Stimulated activated naive CD8-positive, alpha-beta T cell treated with anti-CD3 and anti-CD28 coated beads, Interleukin-15, Interleukin-2, amounts not matched to agents 100 ng/mL and 50 ng/mL, for 24 hours (primary cell): ENCODE data around the gene SKI.
A peak's percentile ranks its signal among the peaks of the same experiment; 100 is the strongest.

Experiments
- H3K27ac Mint-ChIP-seq: one replicate; pipeline ENCODE4 v1.8.0; 2021; ENCODE audit warnings: mild to moderate bottlenecking, mixed read lengths
- H3K27me3 Mint-ChIP-seq: one replicate; pipeline ENCODE4 v1.8.0; 2021; ENCODE audit warnings: mixed read lengths
- H3K36me3 Mint-ChIP-seq: one replicate; pipeline ENCODE4 v1.8.0; 2021; ENCODE audit warnings: low read depth, mixed read lengths
- H3K4me1 Mint-ChIP-seq: one replicate; pipeline ENCODE4 v1.8.0; 2021; ENCODE audit warnings: low read depth, mixed read lengths
- H3K4me3 Mint-ChIP-seq: one replicate; pipeline ENCODE4 v1.8.0; 2021; ENCODE audit warnings: mild to moderate bottlenecking, mixed read lengths
- H3K9me3 Mint-ChIP-seq: one replicate; pipeline ENCODE4 v1.8.0; 2021; ENCODE audit warnings: mixed read lengths

Gene SKI

DNA sequence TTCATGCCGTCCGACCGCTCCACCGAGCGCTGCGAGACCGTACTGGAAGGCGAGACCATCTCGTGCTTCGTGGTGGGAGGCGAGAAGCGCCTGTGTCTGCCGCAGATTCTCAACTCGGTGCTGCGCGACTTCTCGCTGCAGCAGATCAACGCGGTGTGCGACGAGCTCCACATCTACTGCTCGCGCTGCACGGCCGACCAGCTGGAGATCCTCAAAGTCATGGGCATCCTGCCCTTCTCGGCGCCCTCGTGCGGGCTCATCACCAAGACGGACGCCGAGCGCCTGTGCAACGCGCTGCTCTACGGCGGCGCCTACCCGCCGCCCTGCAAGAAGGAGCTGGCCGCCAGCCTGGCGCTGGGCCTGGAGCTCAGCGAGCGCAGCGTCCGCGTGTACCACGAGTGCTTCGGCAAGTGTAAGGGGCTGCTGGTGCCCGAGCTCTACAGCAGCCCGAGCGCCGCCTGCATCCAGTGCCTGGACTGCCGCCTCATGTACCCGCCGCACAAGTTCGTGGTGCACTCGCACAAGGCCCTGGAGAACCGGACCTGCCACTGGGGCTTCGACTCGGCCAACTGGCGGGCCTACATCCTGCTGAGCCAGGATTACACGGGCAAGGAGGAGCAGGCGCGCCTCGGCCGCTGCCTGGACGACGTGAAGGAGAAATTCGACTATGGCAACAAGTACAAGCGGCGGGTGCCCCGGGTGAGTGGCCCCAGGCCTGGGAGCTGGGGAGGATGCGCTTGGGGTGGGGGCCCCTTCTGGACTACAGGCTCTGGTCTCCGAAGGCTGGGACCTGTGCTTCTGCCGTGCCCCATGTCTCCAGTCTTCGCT is 1.1 kb downstream of the SKI start:
- peaks cover 7% of the 10 kb centered on the region for H3K36me3 Mint-ChIP-seq
- H3K27me3 Mint-ChIP-seq = peaks cover 4% of the 10 kb centered on the region
- no peaks in the 10 kb centered on the region for H3K9me3 Mint-ChIP-seq
- peak overlapping the region; percentile 94 for H3K4me3 Mint-ChIP-seq
- H3K4me1 Mint-ChIP-seq = peaks cover 44% of the 10 kb centered on the region
- H3K27ac Mint-ChIP-seq = peak overlapping the region; percentile 89

GRCh38 chr1:2229911-2230731 is 2.0 kb downstream of the SKI start:
- Mint-ChIP-seq H3K4me3 (peak overlapping the region; percentile 94), H3K4me1 (peaks cover 52% of the 10 kb centered on the region), H3K36me3 (peaks cover 7% of the 10 kb centered on the region), H3K27me3 (peaks cover 4% of the 10 kb centered on the region), H3K9me3 (no peaks in the 10 kb centered on the region), H3K27ac (peak overlapping the region; percentile 85)

DNA sequence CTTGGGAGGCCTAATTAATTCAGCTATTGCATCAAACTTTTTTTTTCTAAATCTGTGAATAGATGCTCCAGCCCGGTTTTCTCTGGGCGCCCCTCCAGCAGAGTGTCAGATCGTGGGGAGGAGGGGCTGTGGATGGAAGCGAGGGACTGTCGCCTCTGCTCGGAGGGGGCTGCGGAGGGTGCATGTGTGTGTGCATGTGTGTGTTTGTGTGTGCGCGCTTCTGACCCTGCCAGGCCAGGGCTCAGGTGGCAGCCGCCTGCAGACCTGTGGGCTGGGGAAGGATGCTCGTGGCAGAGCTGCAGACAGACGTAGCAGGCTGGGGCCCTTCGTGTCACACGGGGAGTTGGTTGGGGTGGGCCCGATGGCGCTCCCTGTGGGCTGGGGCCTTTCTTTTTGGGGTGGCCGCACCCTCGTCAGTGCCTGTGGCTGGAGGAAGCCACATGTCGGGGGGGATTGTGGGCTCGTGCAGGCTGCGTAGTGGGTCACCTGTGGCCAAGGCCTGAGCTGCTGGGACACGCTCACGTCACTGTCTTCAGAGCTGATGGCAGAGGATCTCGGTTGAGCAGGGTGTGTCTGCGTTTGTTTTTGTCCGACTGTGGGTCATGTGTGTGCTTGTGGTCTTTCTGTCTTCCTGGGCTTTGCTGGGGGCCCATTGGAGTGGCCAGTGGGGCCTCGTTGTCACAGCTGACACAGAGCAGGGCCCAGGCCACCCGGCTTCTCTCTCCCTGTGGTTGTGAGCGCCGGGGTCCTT is 2.8 kb downstream of the SKI start:
- Mint-ChIP-seq H3K27me3 (peaks cover 4% of the 10 kb centered on the region), H3K4me1 (peaks cover 61% of the 10 kb centered on the region), H3K27ac (peak overlapping the region; percentile 85), H3K4me3 (peak overlapping the region; percentile 94), H3K9me3 (no peaks in the 10 kb centered on the region), H3K36me3 (peaks cover 7% of the 10 kb centered on the region)

- peak overlapping the region; percentile 94 for H3K4me3 Mint-ChIP-seq
- H3K9me3 Mint-ChIP-seq = no peaks in the 10 kb centered on the region
- H3K27ac Mint-ChIP-seq = peak overlapping the region; percentile 85
- H3K27me3 Mint-ChIP-seq = no peaks in the 10 kb centered on the region
- H3K36me3 Mint-ChIP-seq = peaks cover 7% of the 10 kb centered on the region
- H3K4me1 Mint-ChIP-seq = peaks cover 64% of the 10 kb centered on the region
Measured at GRCh38 chr1:2231532-2232254, 3.6 kb downstream of the SKI start.

DNA sequence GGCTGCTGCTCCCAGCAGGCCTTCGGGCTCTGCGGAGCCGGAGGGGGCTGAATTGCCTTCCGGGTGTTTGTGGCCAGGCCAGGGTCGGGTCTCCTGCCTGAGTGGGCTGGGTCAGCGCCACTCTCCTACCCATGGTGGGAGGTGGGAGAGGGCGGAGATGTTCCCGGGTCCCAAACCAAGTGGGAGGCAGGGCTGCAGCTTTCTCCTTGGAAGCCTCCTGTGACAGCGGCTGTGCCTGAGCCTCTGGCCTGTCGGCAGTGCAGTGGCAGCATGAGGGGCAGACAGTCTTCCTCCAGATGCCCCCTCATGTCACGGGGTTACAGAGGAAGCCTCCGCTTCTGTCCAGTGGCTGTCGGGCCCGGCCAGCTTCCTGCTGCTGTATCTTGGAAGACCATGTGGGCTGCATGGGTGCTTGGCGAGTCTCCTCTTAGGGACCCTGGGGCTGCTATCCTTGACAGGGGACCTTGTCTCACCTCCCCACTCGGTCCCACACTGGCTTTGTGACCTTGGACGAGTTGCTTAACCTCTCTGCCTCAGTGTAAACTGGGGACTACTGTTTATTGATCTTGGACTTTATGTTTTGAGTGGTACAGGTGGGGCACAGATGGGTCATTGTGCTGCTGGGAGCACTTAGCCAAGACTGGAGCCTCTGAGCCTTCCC is 4.3 kb downstream of the SKI start:
- Mint-ChIP-seq H3K9me3 (no peaks in the 10 kb centered on the region), H3K4me1 (peaks cover 71% of the 10 kb centered on the region), H3K36me3 (peaks cover 7% of the 10 kb centered on the region), H3K27ac (peak overlapping the region; percentile 85), H3K4me3 (peak overlapping the region; percentile 94), H3K27me3 (no peaks in the 10 kb centered on the region)

- Mint-ChIP-seq H3K36me3 (peaks cover 7% of the 10 kb centered on the region), H3K4me1 (peaks cover 76% of the 10 kb centered on the region), H3K4me3 (peak overlapping the region; percentile 94), H3K9me3 (no peaks in the 10 kb centered on the region), H3K27ac (peak overlapping the region; percentile 40), H3K27me3 (no peaks in the 10 kb centered on the region)
Measured at GRCh38 chr1:2232916-2233438, 4.9 kb downstream of the SKI start.

DNA sequence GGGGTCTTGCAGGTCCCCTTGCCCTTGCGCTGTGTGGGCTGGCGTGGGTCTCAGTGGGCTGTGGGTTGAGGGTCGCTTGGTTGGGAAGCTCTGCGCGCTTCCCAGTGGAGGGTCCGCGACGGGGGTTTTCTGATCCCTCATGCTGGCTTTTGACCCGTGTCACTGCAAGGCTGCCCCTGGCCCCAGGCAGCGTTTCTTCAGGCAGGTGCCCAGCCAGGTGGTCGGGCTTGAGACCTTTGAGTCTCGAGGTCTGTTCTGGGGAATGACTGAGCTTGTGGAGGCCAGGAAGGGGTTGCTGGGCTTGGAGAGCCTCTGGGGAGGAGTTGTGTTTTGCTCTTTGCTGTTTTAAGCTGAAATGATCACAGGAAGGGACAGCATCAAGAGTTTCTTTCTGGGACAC is 5.3 kb downstream of the SKI start:
- Mint-ChIP-seq H3K27ac (peak overlapping the region; percentile 40), H3K4me3 (peak overlapping the region; percentile 71), H3K27me3 (no peaks in the 10 kb centered on the region), H3K36me3 (peaks cover 7% of the 10 kb centered on the region), H3K9me3 (no peaks in the 10 kb centered on the region), H3K4me1 (peaks cover 76% of the 10 kb centered on the region)

- H3K36me3 Mint-ChIP-seq = peaks cover 7% of the 10 kb centered on the region
- no peaks in the 10 kb centered on the region for H3K27me3 Mint-ChIP-seq
- no peaks in the 10 kb centered on the region for H3K9me3 Mint-ChIP-seq
- H3K4me1 Mint-ChIP-seq = peaks cover 77% of the 10 kb centered on the region
- H3K27ac Mint-ChIP-seq = peak overlapping the region; percentile 80
- H3K4me3 Mint-ChIP-seq = peak overlapping the region; percentile 71
Measured at GRCh38 chr1:2233997-2234761, 6.1 kb downstream of the SKI start.

DNA sequence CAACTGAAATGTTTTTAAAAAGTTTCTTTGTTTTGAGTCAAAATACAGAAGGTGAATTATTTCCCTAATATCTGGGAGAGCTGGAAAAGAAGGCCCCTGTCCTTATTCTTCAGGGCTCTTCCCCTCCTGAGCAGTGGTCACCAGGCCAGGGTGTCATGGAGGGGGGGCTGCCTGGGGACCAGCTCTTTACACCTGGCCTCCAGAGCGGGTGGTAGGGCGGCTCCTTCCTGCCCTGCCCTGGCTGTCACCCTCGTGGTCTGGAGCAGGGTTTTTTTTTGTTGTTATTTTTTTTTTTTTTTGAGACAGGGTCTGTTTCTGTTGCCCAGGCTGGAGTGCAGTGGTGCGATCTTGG is 6.6 kb downstream of the SKI start:
- no peaks in the 10 kb centered on the region for H3K9me3 Mint-ChIP-seq
- H3K36me3 Mint-ChIP-seq = peaks cover 7% of the 10 kb centered on the region
- H3K4me3 Mint-ChIP-seq = peak overlapping the region; percentile 71
- peaks cover 82% of the 10 kb centered on the region for H3K4me1 Mint-ChIP-seq
- H3K27ac Mint-ChIP-seq = peak overlapping the region; percentile 80
- H3K27me3 Mint-ChIP-seq = no peaks in the 10 kb centered on the region

DNA sequence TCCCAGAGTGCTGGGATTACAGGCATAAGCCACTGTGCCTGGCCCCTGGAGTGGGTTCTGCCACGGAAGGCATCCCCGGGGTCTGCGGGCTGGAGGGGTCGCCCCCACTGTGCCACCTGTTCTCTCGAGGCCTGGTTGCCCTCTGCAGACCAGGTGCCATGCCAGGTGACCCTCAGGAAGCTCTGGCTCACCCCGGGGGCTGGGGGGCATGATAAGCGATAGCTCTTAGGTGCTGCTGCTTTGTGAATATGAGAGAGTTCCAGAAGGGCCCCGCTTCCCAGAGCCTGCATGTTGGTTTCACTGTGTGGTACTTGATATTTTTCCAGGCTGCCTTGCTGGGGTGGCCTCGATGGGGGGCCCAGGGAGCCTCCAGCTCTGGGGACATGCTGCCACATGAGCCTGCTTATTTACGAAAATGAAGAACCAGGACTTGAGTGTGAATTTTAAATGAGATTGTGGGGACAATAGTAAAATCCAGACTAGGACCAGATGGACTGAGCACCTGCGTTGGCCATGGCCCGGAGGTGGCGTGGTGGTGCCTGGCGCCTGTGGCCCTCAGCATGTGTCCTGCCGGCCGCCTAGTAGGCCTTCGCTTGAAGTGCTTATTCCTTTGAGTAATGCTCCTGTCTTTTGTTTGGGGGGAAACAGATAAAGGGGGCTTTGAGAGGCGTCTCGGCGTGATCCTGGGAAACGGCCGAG is 7.3 kb downstream of the SKI start:
- peaks cover 8% of the 10 kb centered on the region for H3K36me3 Mint-ChIP-seq
- H3K27me3 Mint-ChIP-seq = no peaks in the 10 kb centered on the region
- peak overlapping the region; percentile 37 for H3K4me3 Mint-ChIP-seq

DNA sequence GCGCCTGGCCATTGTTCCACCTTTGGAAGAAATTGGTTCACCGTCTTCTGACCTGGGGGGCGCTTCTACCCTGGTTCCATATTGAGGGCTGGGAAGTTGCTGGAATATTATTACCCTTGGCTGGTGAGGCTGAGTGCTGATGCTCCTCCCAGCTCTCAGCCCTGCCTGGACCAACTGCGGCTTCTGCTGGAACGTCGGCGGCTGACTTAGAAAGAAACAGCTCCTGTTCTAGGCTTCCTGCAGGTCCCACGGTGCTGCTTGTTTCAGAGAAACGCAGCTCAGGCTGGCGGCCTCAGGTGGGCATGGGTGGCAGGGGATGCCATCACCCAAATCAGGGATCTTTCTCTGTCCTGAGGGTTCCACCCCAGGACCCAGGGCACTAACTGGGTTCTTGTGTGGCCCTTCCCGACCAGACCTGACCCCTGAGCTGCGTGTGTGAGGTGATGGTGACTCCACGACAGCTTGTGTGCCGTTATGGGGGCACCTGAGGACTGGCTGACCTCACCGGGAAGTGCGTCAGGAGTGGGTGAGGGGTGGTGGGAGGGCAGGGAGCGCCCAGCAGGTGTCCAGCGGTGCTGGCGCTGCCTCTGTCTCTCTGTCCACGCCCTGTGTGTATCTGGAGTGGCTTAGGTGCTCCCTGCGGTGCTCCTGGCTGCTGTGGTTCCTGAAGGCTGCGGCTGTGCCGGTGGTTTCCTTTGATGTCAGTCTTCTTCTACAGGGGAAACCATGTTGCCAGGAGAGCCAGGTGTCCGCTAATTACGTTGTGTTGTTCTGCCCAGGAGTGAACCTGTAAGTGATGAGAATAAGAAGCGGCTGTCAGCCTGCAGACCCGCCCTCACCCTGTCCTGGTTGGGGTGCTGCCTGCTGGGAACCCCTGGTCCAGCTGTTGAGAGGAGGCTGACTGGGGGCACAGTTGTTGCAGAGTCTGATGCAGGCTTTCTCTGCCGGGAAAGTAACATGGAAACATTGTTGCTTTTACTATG is 8.9 kb downstream of the SKI start:
- H3K36me3 Mint-ChIP-seq = peaks cover 11% of the 10 kb centered on the region
- H3K4me1 Mint-ChIP-seq = peaks cover 90% of the 10 kb centered on the region
- no peaks in the 10 kb centered on the region for H3K27me3 Mint-ChIP-seq
- H3K27ac Mint-ChIP-seq = peak overlapping the region; percentile 58
- H3K9me3 Mint-ChIP-seq = no peaks in the 10 kb centered on the region
- peak overlapping the region; percentile 37 for H3K4me3 Mint-ChIP-seq

More for the DNA sequence above, 7.3 kb downstream of the SKI start:
- Mint-ChIP-seq H3K9me3 (no peaks in the 10 kb centered on the region), H3K27ac (peak overlapping the region; percentile 56), H3K4me1 (peaks cover 89% of the 10 kb centered on the region)

DNA sequence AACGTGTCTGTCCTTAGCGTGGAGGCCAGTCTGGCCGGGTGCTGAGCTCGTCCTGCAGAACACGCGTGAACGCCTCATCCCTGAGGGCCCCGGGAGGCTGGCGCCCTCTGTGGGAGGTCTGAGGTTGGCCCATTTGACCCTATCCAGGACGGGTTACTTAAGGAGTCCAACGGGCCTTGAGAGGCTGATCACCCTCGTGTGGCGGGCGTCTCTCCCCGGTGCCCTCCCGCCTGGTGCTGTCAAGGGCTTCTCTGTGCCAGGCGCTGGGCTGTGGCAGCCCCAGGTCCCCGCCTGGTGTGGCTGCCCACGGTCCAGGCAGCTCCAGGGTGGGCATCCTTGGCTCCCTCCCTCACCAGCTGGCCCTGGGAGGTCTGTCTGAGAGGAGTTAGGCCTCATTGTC is 9.7 kb downstream of the SKI start:
- Mint-ChIP-seq H3K4me3 (peak overlapping the region; percentile 37), H3K4me1 (peaks cover 90% of the 10 kb centered on the region), H3K27ac (peak overlapping the region; percentile 58), H3K9me3 (no peaks in the 10 kb centered on the region), H3K36me3 (peaks cover 17% of the 10 kb centered on the region), H3K27me3 (no peaks in the 10 kb centered on the region)
